Stomach (tissue), 9 donors: ENCODE measurements around the gene MRPL12. TPM values are rescaled to one million over a fixed set of nuclear protein-coding genes. Genes with fewer than 3 reads are reported as not detected.

Experiments used
- DNase-seq, 2 donors: peaks; one replicate each; pipeline versions ENCODE4 v3.0.0 to v3.0.0-alpha.2; 2013 to 2019
- H3K27ac ChIP-seq, 5 donors: fragments of 200-600 bp in 4 of 5; sonication (generic) in 4 of 5; one replicate each; pipeline ENCODE4 v1.5.1; 2013 to 2019; ENCODE audit warnings: mild to moderate bottlenecking in 1 of 5, moderate library complexity in 1 of 5
- H3K27me3 ChIP-seq, 3 donors: fragments of 200-600 bp; sonication (generic); one replicate each; pipeline ENCODE4 v1.5.1; 2017 to 2019; ENCODE audit warnings: mixed run types in 1 of 3
- H3K36me3 ChIP-seq, 4 donors: fragments of 200-600 bp; sonication (generic); 1 replicate in 3 of 4; 2 replicates in 1 of 4; pipeline ENCODE4 v1.5.1; 2016 to 2019
- H3K4me1 ChIP-seq, 4 donors: fragments of 200-600 bp; sonication (generic); one replicate each; pipeline ENCODE4 v1.5.1; 2016 to 2019
- H3K4me3 ChIP-seq, 4 donors: fragments of 200-600 bp; sonication (generic) in 3 of 4; one replicate each; pipeline ENCODE4 v1.5.1; 2016 to 2019; ENCODE audit warnings: mild to moderate bottlenecking in 1 of 4
- H3K9me3 ChIP-seq, 4 donors: fragments of 200-600 bp; sonication (generic); one replicate each; pipeline ENCODE4 v1.5.1; 2016 to 2019
- CTCF ChIP-seq, 7 experiments: fragments of 450-650 bp in 4 of 7; fragments of 200-600 bp in 3 of 7; sonication (generic) in 3 of 7; IDR thresholded peaks; one replicate each; pipeline ENCODE4 v1.5.1; 2016 to 2019; ENCODE audit warnings: antibody characterized with exemption in 7 of 7, control low read depth in 2 of 7, mild to moderate bottlenecking in 1 of 7
- EP300 ChIP-seq: sonication (generic); formaldehyde crosslinking; IDR thresholded peaks from one replicate; pipeline ENCODE4 v1.6.1; 2017; ENCODE audit warnings: antibody characterized with exemption
- POLR2A ChIP-seq, 4 donors: fragments of 450-650 bp; IDR thresholded peaks; one replicate each; pipeline ENCODE4 v1.6.1; 2016; ENCODE audit warnings: antibody characterized with exemption in 4 of 4, control low read depth in 2 of 4, mild to moderate bottlenecking in 1 of 4, moderate library complexity in 1 of 4
- POLR2AphosphoS5 ChIP-seq, 3 donors: sonication (generic); formaldehyde crosslinking; IDR thresholded peaks; one replicate each; pipeline ENCODE4 v1.6.1; 2016; ENCODE audit warnings: antibody characterized with exemption in 3 of 3
- WGBS, 5 donors: extraction: QIAGEN DNeasy Blood & Tissue Kit in 3 of 5; methylation state at CpG; one replicate each; pipeline versions ENCODE4 v1.1.5 to v1.1.7; 2013 to 2018; 5-methylcytosine and 5-hydroxymethylcytosine counted together
- intact Hi-C: fragments of 100-400 bp; cut with DNase I; formaldehyde crosslinking; loops from one replicate; pipeline ENCODE4 v1.15.1; 2023; ENCODE audit warnings: low total_unique reads
- polyA plus RNA-seq, 3 donors: library from polyadenylated mRNA; stranded (reverse); fragments of 200-250 nt; gene quantifications; one replicate each; pipeline ENCODE4 v1.2.3, GENCODE V29; 2013
- total RNA-seq, 5 donors: library from RNA; depleted of rRNA; stranded (reverse); fragments of >200 nt; gene quantifications; one replicate each; pipeline versions ENCODE4 v1.1.0 to v1.2.3, GENCODE V29; 2014 to 2016
- donor health status: healthy with polysubstance abuse.
- donor health status: Bipolar disorder and iron deficiency.
- donor health status: healthy.

Gene MRPL12
- total and polyA plus RNA-seq, 8 donors = 3.5 to 178 (median 71.0) TPM

- DNase-seq = peak in 1 of 2 donors; percentile 83
- Histone ChIP-seq H3K27me3 (peaks cover 0 to 44% (median 0%) of the 10 kb centered on the region in 3 donors), H3K4me1 (peaks cover 16 to 49% (median 34%) of the 10 kb centered on the region in 4 donors), H3K4me3 (no peak overlapping the region), H3K9me3 (no peaks in the 10 kb centered on the region), H3K36me3 (no peaks in the 10 kb centered on the region), H3K27ac (peak overlapping the region in 3 of 5 donors; percentile 53 to 73 (median 65))
- WGBS, 5 donors = 26 to 45% (median 30%) methylated on average over 9 of the region's 9 CpGs
- intact Hi-C loops = no loop called here
- TF ChIP-seq POLR2AphosphoS5 (IDR thresholded peaks at IDR 0.05) (peak in 1 of 3 donors; percentile 15), CTCF (IDR thresholded peaks at IDR 0.05) (no peak), EP300 (no peak), POLR2A (IDR thresholded peaks at IDR 0.05) (no peak)
Measured at GRCh38 chr17:81726004-81726403, 22.8 kb downstream of the MRPL12 start.

GRCh38 chr17:81727324-81728031 lies 24.3 kb downstream of the MRPL12 start:
- peaks cover 0 to 56% (median 0%) of the 10 kb centered on the region in 3 donors for H3K27me3 ChIP-seq
- no peaks in the 10 kb centered on the region for H3K36me3 ChIP-seq
- intact Hi-C loops = no loop called here
- TF ChIP-seq POLR2AphosphoS5 (IDR thresholded peaks at IDR 0.05) (peak in 2 of 3 donors; percentile 28 to 41), CTCF (IDR thresholded peaks at IDR 0.05) (no peak)
- H3K9me3 ChIP-seq = no peaks in the 10 kb centered on the region
- H3K4me1 ChIP-seq = peaks cover 16 to 46% (median 24%) of the 10 kb centered on the region in 4 donors
- 36 to 68% (median 46%) methylated on average over 23 of the region's 23 CpGs for WGBS, 5 donors
- DNase-seq = peak; percentile 59 to 88
- peak overlapping the region; percentile 28 to 77 (median 64) for H3K27ac ChIP-seq
- no peak overlapping the region for H3K4me3 ChIP-seq

- WGBS, 5 donors = 33 to 48% (median 38%) methylated on average over 24 to 32 of the region's 32 CpGs
- DNase-seq = peak; percentile 90 to 91
- Histone ChIP-seq H3K4me3 (no peak overlapping the region), H3K27me3 (peaks cover 0 to 61% (median 0%) of the 10 kb centered on the region in 3 donors), H3K27ac (peak overlapping the region in 1 of 5 donors; percentile 16), H3K36me3 (no peaks in the 10 kb centered on the region), H3K9me3 (no peaks in the 10 kb centered on the region), H3K4me1 (peaks cover 23 to 39% (median 35%) of the 10 kb centered on the region in 4 donors)
- peak in 2 of 3 donors; percentile 47 to 93 for TF ChIP-seq POLR2AphosphoS5 (IDR thresholded peaks at IDR 0.05)
- TF ChIP-seq POLR2A (IDR thresholded peaks at IDR 0.05) = no peak
- peak in 6 of 7 experiments; percentile 48 to 96 (median 92) for TF ChIP-seq CTCF (IDR thresholded peaks at IDR 0.05)
- intact Hi-C loops = no loop called here
Measured at GRCh38 chr17:81733507-81734404, 30.6 kb downstream of the MRPL12 start.
